Hepatocyte (in vitro differentiated cells): ENCODE data around the gene HERC3.

Source experiments
- EZH2 ChIP-seq: fragments of 200-600 bp; sonication (generic); IDR thresholded peaks from 2 replicates; pipeline ENCODE4 v1.6.1; 2016; ENCODE audit warnings: antibody characterized with exemption, mild to moderate bottlenecking, borderline replicate concordance
- TF ChIP-seq, protein P1 (sequence below): fragments of 200-600 bp; sonication (generic); IDR thresholded peaks from 2 replicates; pipeline ENCODE4 v1.5.1; 2016; ENCODE audit warnings: antibody characterized with exemption, mild to moderate bottlenecking; ENCODE audit not compliant: poor library complexity

DNA sequence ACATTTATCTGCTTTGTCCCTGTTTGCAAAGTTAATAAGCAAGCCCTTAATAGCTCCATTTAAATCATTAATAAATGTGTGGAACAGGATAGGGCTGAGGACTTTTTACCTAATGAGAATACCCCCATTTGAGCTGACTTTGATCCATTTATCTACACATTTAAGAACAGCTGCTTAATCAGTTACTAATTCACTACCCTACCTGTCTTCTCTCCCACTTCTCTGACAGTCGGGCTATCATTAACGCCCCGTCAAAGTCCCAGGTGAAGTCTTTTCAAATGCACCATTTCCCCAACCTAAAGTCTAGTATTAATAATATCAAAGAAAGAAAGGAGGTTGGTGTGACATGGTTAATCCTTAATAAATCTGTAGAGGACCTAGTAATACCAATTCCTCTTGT lies 162.5 kb downstream of the HERC3 start:
- no peak for TF ChIP-seq EZH2
- TF ChIP-seq, protein P1, sequence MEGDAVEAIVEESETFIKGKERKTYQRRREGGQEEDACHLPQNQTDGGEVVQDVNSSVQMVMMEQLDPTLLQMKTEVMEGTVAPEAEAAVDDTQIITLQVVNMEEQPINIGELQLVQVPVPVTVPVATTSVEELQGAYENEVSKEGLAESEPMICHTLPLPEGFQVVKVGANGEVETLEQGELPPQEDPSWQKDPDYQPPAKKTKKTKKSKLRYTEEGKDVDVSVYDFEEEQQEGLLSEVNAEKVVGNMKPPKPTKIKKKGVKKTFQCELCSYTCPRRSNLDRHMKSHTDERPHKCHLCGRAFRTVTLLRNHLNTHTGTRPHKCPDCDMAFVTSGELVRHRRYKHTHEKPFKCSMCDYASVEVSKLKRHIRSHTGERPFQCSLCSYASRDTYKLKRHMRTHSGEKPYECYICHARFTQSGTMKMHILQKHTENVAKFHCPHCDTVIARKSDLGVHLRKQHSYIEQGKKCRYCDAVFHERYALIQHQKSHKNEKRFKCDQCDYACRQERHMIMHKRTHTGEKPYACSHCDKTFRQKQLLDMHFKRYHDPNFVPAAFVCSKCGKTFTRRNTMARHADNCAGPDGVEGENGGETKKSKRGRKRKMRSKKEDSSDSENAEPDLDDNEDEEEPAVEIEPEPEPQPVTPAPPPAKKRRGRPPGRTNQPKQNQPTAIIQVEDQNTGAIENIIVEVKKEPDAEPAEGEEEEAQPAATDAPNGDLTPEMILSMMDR: no peak
